Brain pericyte (primary cell): Measurements from ENCODE around the gene FAM50B.

Source experiments
- DNase-seq: peaks from one replicate; pipeline ENCODE4 v3.0.0-alpha.2; 2012; ENCODE audit warnings: low read depth, low spot score

FAM50B gene

DNA sequence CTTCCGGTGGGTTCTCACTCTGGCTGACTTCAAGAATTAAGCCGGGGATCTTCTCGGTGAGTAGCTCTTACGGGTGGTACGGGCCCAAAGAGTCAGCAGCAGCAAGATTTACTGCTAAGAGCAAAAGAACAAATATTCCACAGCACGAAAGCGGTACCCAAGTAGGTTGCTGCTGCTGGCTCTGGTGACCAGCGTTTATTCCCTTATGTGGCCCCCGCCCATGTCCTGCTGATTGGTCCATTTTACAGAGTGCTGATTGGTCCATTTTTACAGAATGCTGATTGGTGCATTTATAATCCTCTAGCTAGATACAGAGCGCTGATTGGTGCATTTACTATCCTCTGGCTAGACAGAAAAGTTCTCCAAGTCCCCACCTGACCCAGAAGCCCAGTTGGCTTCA lies 44.3 kb downstream of the FAM50B start:
- no peak for DNase-seq

DNA sequence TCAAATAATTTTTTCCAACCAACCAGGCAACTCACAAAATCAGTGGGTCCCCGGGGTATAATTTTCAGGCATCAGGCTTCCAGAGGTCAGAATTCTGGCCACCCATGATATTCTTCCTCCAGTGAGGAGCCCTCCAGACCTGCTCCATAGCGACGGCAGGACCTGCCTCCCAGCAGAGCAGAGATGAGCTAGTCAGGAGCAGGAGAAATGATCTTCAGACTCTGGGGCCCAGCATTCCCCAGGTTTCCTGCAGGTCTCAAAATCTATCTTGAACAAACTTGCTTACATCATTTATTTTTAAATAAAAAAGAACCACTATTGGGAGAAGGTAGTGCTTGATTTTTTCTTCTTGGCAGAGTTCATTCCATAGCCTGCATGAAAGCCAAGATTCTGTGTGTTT lies 44.7 kb downstream of the FAM50B start:
- no peak for DNase-seq

DNA sequence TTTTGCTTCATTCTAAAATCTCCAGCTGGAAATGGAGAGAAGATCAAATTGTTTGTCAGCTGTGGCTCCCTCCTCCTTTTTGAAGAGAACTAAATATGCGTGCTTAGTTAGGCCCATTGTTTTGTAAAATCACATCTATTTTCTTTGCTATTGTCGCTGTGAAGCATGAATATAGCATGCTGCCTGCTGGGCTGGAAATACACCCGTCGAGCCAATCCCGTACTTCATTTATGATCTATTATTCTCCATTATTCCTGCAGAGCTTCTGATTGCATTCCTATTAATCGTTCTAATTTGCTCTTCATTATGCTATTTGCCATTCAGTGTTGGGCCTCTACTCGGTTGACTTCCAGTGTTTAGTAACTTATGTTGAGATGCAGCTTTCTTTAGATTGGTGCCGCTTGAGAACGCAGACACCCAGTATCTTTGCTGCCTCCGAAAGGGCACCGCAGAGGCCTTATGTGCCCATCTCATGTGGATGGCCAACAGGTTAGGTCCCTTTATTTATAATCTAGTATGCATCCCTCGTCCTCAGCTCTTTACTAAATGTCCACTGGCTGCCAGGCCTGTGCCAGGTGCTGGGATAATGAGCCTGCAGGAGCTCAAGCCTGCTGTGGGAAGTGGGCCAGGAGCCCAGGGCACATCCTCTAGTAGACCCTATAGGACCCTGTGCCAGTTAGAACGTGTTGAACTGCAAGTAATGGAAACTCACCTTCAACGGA lies 45.6 kb downstream of the FAM50B start:
- no peak for DNase-seq

DNA sequence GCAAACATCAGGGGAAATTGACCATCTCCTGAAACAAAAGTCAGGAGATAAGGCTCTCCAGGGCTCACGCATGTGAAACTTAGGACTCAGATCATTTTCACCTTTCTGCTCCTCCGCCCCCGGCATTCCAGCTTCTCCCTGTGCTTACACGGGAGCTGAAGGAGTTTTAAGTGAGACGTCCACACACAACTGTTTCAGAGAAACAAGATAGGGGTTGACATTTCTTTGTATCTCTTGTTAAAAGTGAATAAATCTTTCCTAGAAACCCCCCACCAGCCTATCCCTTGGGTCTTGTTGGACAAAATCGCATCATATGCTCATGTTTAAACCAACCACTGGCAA lies 46.1 kb downstream of the FAM50B start:
- DNase-seq = no peak

DNA sequence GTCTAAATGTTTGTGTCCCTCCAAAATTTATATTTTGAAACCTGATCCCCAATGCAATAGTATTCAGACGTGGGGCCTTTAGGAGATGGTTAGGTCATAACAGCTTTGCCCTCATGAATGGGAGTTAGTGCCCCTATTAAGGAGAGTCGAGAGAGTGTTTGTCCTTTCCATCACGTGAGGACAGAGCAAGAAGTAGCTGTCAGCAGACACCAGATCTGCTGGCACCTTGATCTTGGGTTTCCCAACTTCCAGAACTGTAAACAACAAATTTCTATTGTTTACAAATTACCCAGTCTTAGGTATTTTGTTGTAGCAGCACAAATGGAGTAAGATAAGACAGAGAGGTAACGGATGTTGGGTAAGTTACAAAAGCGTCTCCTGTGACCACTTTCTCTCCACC lies 46.6 kb downstream of the FAM50B start:
- no peak for DNase-seq

DNA sequence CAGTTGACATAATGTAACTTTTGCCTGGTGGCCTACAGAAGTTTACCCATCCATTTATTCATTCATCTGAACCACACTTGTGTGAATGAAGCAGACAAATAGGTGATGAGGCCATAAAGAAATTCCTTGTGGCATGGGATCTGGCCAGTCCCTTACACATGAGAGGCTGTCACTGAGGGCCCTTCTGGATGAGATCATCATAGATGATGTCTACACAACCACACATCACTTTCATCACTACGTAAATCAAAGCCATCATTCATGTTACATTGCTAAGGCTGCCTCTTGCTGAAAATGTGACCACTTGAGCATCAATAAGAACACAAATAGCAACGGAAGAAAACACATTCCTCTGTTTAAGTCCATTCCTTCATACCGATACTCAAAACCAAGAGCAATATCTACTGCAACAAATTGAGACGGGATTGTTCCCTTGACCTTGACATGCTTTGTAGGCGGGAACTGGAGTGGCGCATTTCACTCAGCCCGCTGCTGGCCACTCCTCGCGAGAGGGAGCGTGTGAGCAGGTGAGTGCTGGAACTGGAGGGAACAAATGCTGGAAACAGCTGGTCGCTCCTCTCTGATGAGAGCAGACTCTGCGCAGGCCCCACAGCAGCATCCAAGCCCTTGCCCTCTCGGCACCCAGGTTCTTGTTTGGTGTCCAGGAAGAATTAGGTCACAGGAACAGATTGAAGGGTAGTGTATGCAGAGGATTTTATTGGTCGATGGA lies 49.3 kb downstream of the FAM50B start:
- no peak for DNase-seq

DNA sequence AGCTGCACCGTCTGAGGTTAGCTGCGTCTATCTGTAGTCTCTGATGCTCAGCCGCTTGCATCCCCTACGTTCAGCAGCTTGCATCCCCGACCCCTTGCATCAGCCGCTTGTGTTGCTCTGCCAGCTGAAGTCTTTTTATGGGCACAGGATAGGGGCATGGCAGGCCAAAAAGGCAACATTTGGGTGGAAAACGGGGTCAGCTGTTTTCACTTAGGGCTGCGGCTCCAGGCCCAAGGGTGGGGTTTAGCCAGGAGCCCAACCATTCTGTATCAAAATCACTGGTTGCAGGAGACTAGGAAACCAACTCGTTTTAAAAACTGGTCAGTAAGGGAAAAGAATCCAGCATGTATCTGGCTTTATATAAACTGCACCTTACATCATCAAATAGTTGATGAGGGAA lies 49.9 kb downstream of the FAM50B start:
- DNase-seq = no peak

DNA sequence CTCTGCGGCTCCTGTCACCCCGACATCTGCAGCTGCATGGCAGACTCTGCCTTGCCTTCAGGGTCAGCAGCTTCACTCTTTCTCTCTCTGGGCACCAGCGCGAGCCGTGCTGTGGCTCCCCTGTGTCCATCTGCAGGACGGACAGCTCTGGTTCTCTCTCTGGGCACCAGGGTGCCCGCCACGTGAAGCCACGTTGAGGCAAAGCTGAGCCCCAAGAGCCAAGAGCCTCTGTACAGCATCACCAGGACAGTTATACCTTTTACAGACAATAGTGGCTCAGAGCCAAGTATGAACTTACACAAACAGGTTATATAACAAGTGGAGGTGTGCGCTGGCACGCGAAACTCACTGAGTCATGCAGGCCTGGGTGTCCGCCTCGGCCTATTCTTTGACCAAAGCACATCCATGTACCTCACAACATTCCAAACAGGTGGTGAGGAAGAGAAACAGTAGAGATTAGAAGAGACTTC lies 50.8 kb downstream of the FAM50B start:
- no peak for DNase-seq
